HG03575 (cell line): ENCODE measurements around the gene SDF4.
"Not testable (repeated sequence)": the region's sequence is repeated elsewhere in the genome, so short reads cannot be mapped to it uniquely, and the experiment has no call there.

ENCODE experiments used
- ATAC-seq: cut with Tn5 transposase; IDR thresholded peaks from one replicate; pipeline ENCODE4 v1.9.1; 2021; ENCODE audit not compliant: unreplicated experiment, insufficient number of reproducible peaks, low FRiP score; ENCODE audit errors: extremely low read depth

The SDF4 gene

GRCh38 chr1:1185101-1185765 is 46.6 kb downstream of the SDF4 start:
- ATAC-seq: no peak

- no peak for ATAC-seq
These were observed 47.7 kb downstream of the SDF4 start for GRCh38 chr1:1183833-1184775.

- ATAC-seq: no peak
These were observed 48.5 kb downstream of the SDF4 start for GRCh38 chr1:1183221-1183747.

- no peak for ATAC-seq
These were observed 49.1 kb downstream of the SDF4 start for GRCh38 chr1:1182491-1183220.

- no peak for ATAC-seq
These were observed 49.8 kb downstream of the SDF4 start for GRCh38 chr1:1181938-1182410.

- no peak for ATAC-seq
These were observed 50.5 kb downstream of the SDF4 start for GRCh38 chr1:1181129-1181937.

GRCh38 chr1:1179983-1180861 is 51.6 kb downstream of the SDF4 start:
- ATAC-seq: no peak

GRCh38 chr1:1179346-1179982 is 52.3 kb downstream of the SDF4 start:
- no peak for ATAC-seq

GRCh38 chr1:1178794-1179331 is 52.9 kb downstream of the SDF4 start:
- ATAC-seq: no peak

GRCh38 chr1:1177452-1178206 is 54.2 kb downstream of the SDF4 start:
- ATAC-seq: no peak

- ATAC-seq: no peak
These were observed 54.9 kb downstream of the SDF4 start for GRCh38 chr1:1176931-1177330.

GRCh38 chr1:1176063-1176761 is 55.6 kb downstream of the SDF4 start:
- not testable (repeated sequence) for ATAC-seq

GRCh38 chr1:1175221-1176062 is 56.4 kb downstream of the SDF4 start:
- ATAC-seq: no peak

- no peak for ATAC-seq
These were observed 57.9 kb downstream of the SDF4 start, which contains the start of gene TTLL10 for GRCh38 chr1:1173793-1174415. TSS of gene TTLL10 (plus strand) at chr1:1173880. CDS start at chr1:1179216, 5,336 bp downstream.
